ENCODE data around the gene TSPAN9. TPM values are rescaled to one million over a fixed set of nuclear protein-coding genes. Genes with fewer than 3 reads are reported as not detected.

The TSPAN9 gene
- polyA plus RNA-seq, 3 donors, result 0.15 to 0.34 (median 0.25) TPM

- Mint-ChIP-seq H3K4me1 (peaks cover 36% of the 10 kb centered on the region), H3K36me3 (no peaks in the 10 kb centered on the region), H3K9me3 (peaks cover 0 to 3% (median 0%) of the 10 kb centered on the region in 7 donors), H3K27ac (peak overlapping the region in 1 of 7 donors; percentile 21), H3K27me3 (ENCODE audit: low read depth in 3 of 3) (peaks cover 3 to 9% (median 9%) of the 10 kb centered on the region in 3 donors), H3K4me3 (no peak overlapping the region)
- Histone ChIP-seq H3K27ac (ENCODE audit: low read depth in 1 of 2, low read length in 2 of 2) (no peak overlapping the region), H4K20me1 (ENCODE audit: insufficient read depth, low read length) (no peaks in the 10 kb centered on the region), H2AFZ (ENCODE audit: insufficient read depth, low read depth, low read length, poor library complexity, severe bottlenecking) (no peak overlapping the region), H3K27me3 (ENCODE audit: control insufficient read depth in 2 of 2, insufficient read depth in 2 of 2, low read length in 2 of 2) (no peaks in the 10 kb centered on the region), H3K79me2 (ENCODE audit: insufficient read depth, low read length) (no peaks in the 10 kb centered on the region), H3K4me3 (replicated peaks in 1 of 3; ENCODE audit: low read depth in 2 of 3, low read length in 3 of 3) (no peak overlapping the region), H3K36me3 (replicated peaks in 1 of 2; ENCODE audit: control insufficient read depth in 1 of 2, insufficient read depth in 2 of 2, low read length in 2 of 2) (no peaks in the 10 kb centered on the region), H3K4me2 (replicated peaks; ENCODE audit: extremely low read depth, low read length, poor library complexity, severe bottlenecking) (no peak overlapping the region), H3K9ac (ENCODE audit: insufficient read depth, low read length, poor library complexity, severe bottlenecking) (no peak overlapping the region), H3K4me1 (ENCODE audit: control insufficient read depth in 1 of 2, insufficient read depth in 2 of 2, low read length in 2 of 2) (peaks cover 33 to 37% of the 10 kb centered on the region in 2 donors), H3K9me3 (replicated peaks in 1 of 2; ENCODE audit: control insufficient read depth in 1 of 2, insufficient read depth in 1 of 2, low read length in 2 of 2) (no peaks in the 10 kb centered on the region)
- intact Hi-C loops (cut with micrococcal nuclease), result no loop called here
- TF ChIP-seq, protein P1, sequence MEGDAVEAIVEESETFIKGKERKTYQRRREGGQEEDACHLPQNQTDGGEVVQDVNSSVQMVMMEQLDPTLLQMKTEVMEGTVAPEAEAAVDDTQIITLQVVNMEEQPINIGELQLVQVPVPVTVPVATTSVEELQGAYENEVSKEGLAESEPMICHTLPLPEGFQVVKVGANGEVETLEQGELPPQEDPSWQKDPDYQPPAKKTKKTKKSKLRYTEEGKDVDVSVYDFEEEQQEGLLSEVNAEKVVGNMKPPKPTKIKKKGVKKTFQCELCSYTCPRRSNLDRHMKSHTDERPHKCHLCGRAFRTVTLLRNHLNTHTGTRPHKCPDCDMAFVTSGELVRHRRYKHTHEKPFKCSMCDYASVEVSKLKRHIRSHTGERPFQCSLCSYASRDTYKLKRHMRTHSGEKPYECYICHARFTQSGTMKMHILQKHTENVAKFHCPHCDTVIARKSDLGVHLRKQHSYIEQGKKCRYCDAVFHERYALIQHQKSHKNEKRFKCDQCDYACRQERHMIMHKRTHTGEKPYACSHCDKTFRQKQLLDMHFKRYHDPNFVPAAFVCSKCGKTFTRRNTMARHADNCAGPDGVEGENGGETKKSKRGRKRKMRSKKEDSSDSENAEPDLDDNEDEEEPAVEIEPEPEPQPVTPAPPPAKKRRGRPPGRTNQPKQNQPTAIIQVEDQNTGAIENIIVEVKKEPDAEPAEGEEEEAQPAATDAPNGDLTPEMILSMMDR (IDR thresholded peaks at IDR 0.05), result no peak
- 94% methylated on average over 4 of the region's 7 CpGs for WGBS (ENCODE audit: insufficient coverage)
- DNase-seq, result no peak
Measured at GRCh38 chr12:3251691-3252090, 174.5 kb downstream of the TSPAN9 start.

- intact Hi-C loops (cut with micrococcal nuclease), result no loop called here
- Histone ChIP-seq H3K27me3 (ENCODE audit: control insufficient read depth in 2 of 2, insufficient read depth in 2 of 2, low read length in 2 of 2) (no peaks in the 10 kb centered on the region), H3K4me1 (ENCODE audit: control insufficient read depth in 1 of 2, insufficient read depth in 2 of 2, low read length in 2 of 2) (peaks cover 33 to 37% of the 10 kb centered on the region in 2 donors), H3K27ac (ENCODE audit: low read depth in 1 of 2, low read length in 2 of 2) (no peak overlapping the region), H3K36me3 (replicated peaks in 1 of 2; ENCODE audit: control insufficient read depth in 1 of 2, insufficient read depth in 2 of 2, low read length in 2 of 2) (no peaks in the 10 kb centered on the region), H2AFZ (ENCODE audit: insufficient read depth, low read depth, low read length, poor library complexity, severe bottlenecking) (no peak overlapping the region), H3K4me2 (replicated peaks; ENCODE audit: extremely low read depth, low read length, poor library complexity, severe bottlenecking) (no peak overlapping the region), H3K4me3 (replicated peaks in 1 of 3; ENCODE audit: low read depth in 2 of 3, low read length in 3 of 3) (no peak overlapping the region), H3K9me3 (replicated peaks in 1 of 2; ENCODE audit: control insufficient read depth in 1 of 2, insufficient read depth in 1 of 2, low read length in 2 of 2) (no peaks in the 10 kb centered on the region), H4K20me1 (ENCODE audit: insufficient read depth, low read length) (no peaks in the 10 kb centered on the region), H3K9ac (ENCODE audit: insufficient read depth, low read length, poor library complexity, severe bottlenecking) (no peak overlapping the region), H3K79me2 (ENCODE audit: insufficient read depth, low read length) (no peaks in the 10 kb centered on the region)
- 93% methylated on average over 12 of the region's 13 CpGs for WGBS (ENCODE audit: insufficient coverage)
- Mint-ChIP-seq H3K27me3 (ENCODE audit: low read depth in 3 of 3) (peaks cover 3 to 10% (median 9%) of the 10 kb centered on the region in 3 donors), H3K4me3 (no peak overlapping the region), H3K36me3 (no peaks in the 10 kb centered on the region), H3K4me1 (peaks cover 36% of the 10 kb centered on the region), H3K9me3 (peaks cover 0 to 3% (median 0%) of the 10 kb centered on the region in 7 donors), H3K27ac (no peak overlapping the region)
- TF ChIP-seq, protein P1 (IDR thresholded peaks at IDR 0.05), result no peak
- no peak for DNase-seq
Measured at GRCh38 chr12:3252450-3252891, 175.3 kb downstream of the TSPAN9 start.
